HFFc6 (cell line): Measurements from ENCODE around the gene LIMS1. TPM values are rescaled to one million over a fixed set of nuclear protein-coding genes. Genes with fewer than 3 reads are reported as not detected.
"Not testable (repeated sequence)": the region's sequence is repeated elsewhere in the genome, so short reads cannot be mapped to it uniquely, and the experiment has no call there.

Experiments
- DNase-seq: peaks from one replicate; pipeline ENCODE4 v3.0.0-alpha.2; 2018
- H3K27ac Mint-ChIP-seq: 2 replicates; pipeline ENCODE4 v1.8.0; 2020; ENCODE audit warnings: mild to moderate bottlenecking, mixed read lengths
- H3K27me3 Mint-ChIP-seq: 2 replicates; pipeline ENCODE4 v1.8.0; 2021; ENCODE audit warnings: mild to moderate bottlenecking, moderate library complexity, mixed read lengths; ENCODE audit not compliant: insufficient read depth
- H3K36me3 Mint-ChIP-seq: 2 replicates; pipeline ENCODE4 v1.8.0; 2021; ENCODE audit warnings: low read depth, mixed read lengths
- H3K4me1 Mint-ChIP-seq: 2 replicates; pipeline ENCODE4 v1.8.0; 2020; ENCODE audit warnings: low read depth, mixed read lengths
- H3K4me3 Mint-ChIP-seq: 2 replicates; pipeline ENCODE4 v1.8.0; 2020; ENCODE audit warnings: mild to moderate bottlenecking, moderate library complexity, mixed read lengths
- H3K9me3 Mint-ChIP-seq: 2 replicates; pipeline ENCODE4 v1.8.0; 2020; ENCODE audit warnings: mild to moderate bottlenecking, mixed read lengths
- total RNA-seq, 6 experiments: library from RNA; stranded (reverse); fragmentation: NEBNext Ultra II Directional; extraction: Animal tissue kit (Norgen Biotek cat#: 25700); gene quantifications; 2 replicates in 1 of 6; 3 replicates in 5 of 6; pipeline ENCODE4 v1.2.3, GENCODE V29; 2021
- TF ChIP-seq, protein P1 (sequence below): fragments of 200-600 bp; sonication (generic); IDR thresholded peaks from 2 replicates; pipeline ENCODE4 v1.5.0; 2021; ENCODE audit warnings: antibody characterized with exemption, mild to moderate bottlenecking

Gene LIMS1
- total RNA-seq, 6 experiments from 2014 or later: 57.0 to 58.7 (median 57.8) TPM

DNA sequence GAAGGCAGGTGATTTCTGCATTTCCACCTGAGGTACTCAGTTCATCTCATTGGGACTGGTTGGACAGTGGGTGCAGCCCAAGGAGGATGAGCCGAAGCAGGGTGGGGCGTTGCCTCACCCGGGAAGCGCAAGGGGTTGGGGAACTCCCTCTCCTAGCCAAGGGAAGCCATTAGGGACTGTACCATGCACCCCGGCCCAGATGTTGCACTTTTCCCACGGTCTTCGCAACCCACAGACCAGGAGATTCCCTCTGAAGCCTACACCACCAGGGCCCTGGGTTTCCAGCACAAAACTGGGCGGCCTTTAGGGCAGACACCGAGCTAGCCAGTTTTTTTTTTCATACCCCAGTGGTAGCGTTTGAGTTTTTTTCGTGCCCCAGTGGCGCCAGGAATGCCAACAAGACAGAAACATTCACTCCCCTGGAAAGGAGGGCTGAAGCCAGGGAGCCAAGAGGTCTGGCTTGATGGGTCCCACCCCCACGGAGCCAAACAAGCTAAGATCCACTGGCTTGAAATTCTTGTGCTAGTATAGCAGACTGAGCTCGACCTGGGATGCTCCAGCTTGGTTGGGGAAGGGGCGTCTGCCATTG is 109.1 kb downstream of the LIMS1 start:
- TF ChIP-seq, protein P1, sequence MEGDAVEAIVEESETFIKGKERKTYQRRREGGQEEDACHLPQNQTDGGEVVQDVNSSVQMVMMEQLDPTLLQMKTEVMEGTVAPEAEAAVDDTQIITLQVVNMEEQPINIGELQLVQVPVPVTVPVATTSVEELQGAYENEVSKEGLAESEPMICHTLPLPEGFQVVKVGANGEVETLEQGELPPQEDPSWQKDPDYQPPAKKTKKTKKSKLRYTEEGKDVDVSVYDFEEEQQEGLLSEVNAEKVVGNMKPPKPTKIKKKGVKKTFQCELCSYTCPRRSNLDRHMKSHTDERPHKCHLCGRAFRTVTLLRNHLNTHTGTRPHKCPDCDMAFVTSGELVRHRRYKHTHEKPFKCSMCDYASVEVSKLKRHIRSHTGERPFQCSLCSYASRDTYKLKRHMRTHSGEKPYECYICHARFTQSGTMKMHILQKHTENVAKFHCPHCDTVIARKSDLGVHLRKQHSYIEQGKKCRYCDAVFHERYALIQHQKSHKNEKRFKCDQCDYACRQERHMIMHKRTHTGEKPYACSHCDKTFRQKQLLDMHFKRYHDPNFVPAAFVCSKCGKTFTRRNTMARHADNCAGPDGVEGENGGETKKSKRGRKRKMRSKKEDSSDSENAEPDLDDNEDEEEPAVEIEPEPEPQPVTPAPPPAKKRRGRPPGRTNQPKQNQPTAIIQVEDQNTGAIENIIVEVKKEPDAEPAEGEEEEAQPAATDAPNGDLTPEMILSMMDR: no peak
- DNase-seq: no peak
- Mint-ChIP-seq H3K27ac (no peak overlapping the region), H3K36me3 (peaks cover 37% of the 10 kb centered on the region), H3K27me3 (no peaks in the 10 kb centered on the region; the same call in 1 of the 2 replicates), H3K4me3 (no peak overlapping the region), H3K9me3 (peaks cover 33% of the 10 kb centered on the region), H3K4me1 (peaks cover 64% of the 10 kb centered on the region)

DNA sequence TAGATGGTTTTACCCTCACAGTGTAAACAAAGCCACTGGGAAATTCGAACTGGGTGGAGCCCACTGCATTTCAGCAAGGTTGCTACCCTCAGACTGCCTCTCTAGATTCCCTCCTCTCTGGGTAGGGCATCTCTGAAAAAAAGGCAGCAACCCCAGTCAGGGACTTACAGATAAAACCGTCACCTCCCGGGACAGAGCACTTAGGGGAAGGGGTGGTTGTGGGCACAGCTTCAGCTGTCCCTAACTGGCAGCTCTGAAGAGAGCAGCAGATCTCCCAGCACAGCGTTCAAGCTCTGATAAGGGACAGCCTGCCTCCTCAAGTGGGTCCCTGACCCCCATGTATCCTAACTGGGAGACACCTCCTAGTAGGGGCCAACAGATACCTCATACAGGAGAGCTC is 109.6 kb downstream of the LIMS1 start:
- not testable (repeated sequence) for H3K27ac Mint-ChIP-seq, H3K27me3 Mint-ChIP-seq, H3K4me3 Mint-ChIP-seq, DNase-seq
- peaks cover 68% of the 10 kb centered on the region for H3K4me1 Mint-ChIP-seq
- peaks cover 38% of the 10 kb centered on the region for H3K36me3 Mint-ChIP-seq
- H3K9me3 Mint-ChIP-seq: peaks cover 34% of the 10 kb centered on the region

GRCh38 chr2:108644446-108644845 is 110.2 kb downstream of the LIMS1 start:
- Mint-ChIP-seq H3K36me3 (peaks cover 38% of the 10 kb centered on the region), H3K4me1 (peaks cover 68% of the 10 kb centered on the region), H3K9me3 (peaks cover 40% of the 10 kb centered on the region)
- H3K27ac Mint-ChIP-seq, DNase-seq, H3K27me3 Mint-ChIP-seq, H3K4me3 Mint-ChIP-seq: not testable (repeated sequence)

GRCh38 chr2:108648796-108649195 is 114.5 kb downstream of the LIMS1 start:
- peak; percentile 52 for DNase-seq
- Mint-ChIP-seq H3K4me3 (peak overlapping the region; percentile 34; the same call in 1 of the 2 replicates), H3K4me1 (peaks cover 61% of the 10 kb centered on the region), H3K36me3 (peaks cover 38% of the 10 kb centered on the region), H3K9me3 (peaks cover 42% of the 10 kb centered on the region), H3K27ac (peak overlapping the region; percentile 77)
- not testable (repeated sequence) for H3K27me3 Mint-ChIP-seq

GRCh38 chr2:108650465-108650864 is 116.2 kb downstream of the LIMS1 start:
- peaks cover 27% of the 10 kb centered on the region for H3K36me3 Mint-ChIP-seq
- peaks cover 35% of the 10 kb centered on the region for H3K9me3 Mint-ChIP-seq
- DNase-seq, H3K27me3 Mint-ChIP-seq, H3K4me3 Mint-ChIP-seq: not testable (repeated sequence)
- H3K4me1 Mint-ChIP-seq: peaks cover 73% of the 10 kb centered on the region
- H3K27ac Mint-ChIP-seq: peak overlapping the region; percentile 48; the same call in 1 of the 2 replicates

GRCh38 chr2:108651468-108651867 is 117.2 kb downstream of the LIMS1 start:
- Mint-ChIP-seq H3K36me3 (peaks cover 17% of the 10 kb centered on the region), H3K4me1 (peaks cover 66% of the 10 kb centered on the region), H3K27ac (peak overlapping the region; percentile 44; the same call in 1 of the 2 replicates), H3K9me3 (peaks cover 25% of the 10 kb centered on the region)
- H3K27me3 Mint-ChIP-seq, H3K4me3 Mint-ChIP-seq, DNase-seq: not testable (repeated sequence)

DNA sequence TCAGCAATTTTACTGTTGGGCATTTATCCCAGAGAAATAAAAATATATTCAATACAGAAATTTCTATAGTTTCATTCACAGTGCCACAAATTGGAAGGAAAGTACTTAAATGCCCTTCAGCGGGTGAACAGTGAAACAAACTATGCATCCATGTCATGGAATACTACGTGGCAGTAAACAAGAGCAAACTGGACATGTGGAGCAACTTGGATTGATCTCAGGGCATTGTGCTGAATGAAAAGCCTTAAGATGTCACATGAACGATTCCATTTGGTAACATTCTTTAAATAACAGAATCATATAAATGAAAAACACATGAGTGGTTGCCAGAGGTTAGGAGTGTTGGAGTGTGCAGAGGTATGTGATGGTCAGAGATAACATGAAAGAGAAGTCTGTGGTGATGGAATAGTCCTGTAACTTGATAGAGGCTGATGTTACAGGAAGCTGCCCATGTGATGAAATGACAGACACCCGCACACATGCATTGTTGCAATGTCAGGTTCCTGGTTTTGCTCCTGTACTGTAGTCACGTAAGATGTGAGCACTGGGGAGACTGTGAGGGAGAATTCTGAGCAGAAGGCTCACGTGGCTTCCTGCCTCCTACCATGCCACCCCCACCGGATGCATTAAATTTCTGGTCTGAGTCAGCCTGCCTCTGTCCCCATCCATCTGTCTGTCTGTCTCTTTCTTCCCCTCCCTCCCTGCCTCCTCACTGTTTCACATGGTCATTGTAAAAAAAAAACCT is 118.1 kb downstream of the LIMS1 start:
- DNase-seq: peak; percentile 91

GRCh38 chr2:108653425-108653824 is 119.2 kb downstream of the LIMS1 start:
- DNase-seq, H3K27me3 Mint-ChIP-seq, H3K36me3 Mint-ChIP-seq, H3K4me3 Mint-ChIP-seq, H3K9me3 Mint-ChIP-seq: not testable (repeated sequence)
- Mint-ChIP-seq H3K4me1 (peaks cover 52% of the 10 kb centered on the region), H3K27ac (peak overlapping the region; percentile 92)

More for the DNA sequence above, 118.1 kb downstream of the LIMS1 start:
- H3K27me3 Mint-ChIP-seq: not testable (repeated sequence)
- peaks cover 60% of the 10 kb centered on the region for H3K4me1 Mint-ChIP-seq
- peaks cover 18% of the 10 kb centered on the region; the same call in 1 of the 2 replicates for H3K9me3 Mint-ChIP-seq
- H3K27ac Mint-ChIP-seq: peak overlapping the region; percentile 93
- H3K4me3 Mint-ChIP-seq: peak overlapping the region; percentile 61
- peaks cover 11% of the 10 kb centered on the region for H3K36me3 Mint-ChIP-seq

GRCh38 chr2:108653849-108654248 is 119.6 kb downstream of the LIMS1 start:
- Mint-ChIP-seq H3K4me3 (peak overlapping the region; percentile 73), H3K27ac (peak overlapping the region; percentile 92), H3K4me1 (peaks cover 48% of the 10 kb centered on the region)
- H3K36me3 Mint-ChIP-seq, DNase-seq, H3K9me3 Mint-ChIP-seq, H3K27me3 Mint-ChIP-seq: not testable (repeated sequence)

GRCh38 chr2:108654521-108655125 is 120.4 kb downstream of the LIMS1 start:
- Mint-ChIP-seq H3K27ac (peak overlapping the region; percentile 96), H3K4me3 (peak overlapping the region; percentile 85), H3K4me1 (peaks cover 41% of the 10 kb centered on the region)

GRCh38 chr2:108655270-108655669 is 121.0 kb downstream of the LIMS1 start:
- not testable (repeated sequence) for H3K36me3 Mint-ChIP-seq, H3K4me3 Mint-ChIP-seq, H3K27me3 Mint-ChIP-seq, H3K27ac Mint-ChIP-seq, DNase-seq, H3K9me3 Mint-ChIP-seq
- H3K4me1 Mint-ChIP-seq: peaks cover 40% of the 10 kb centered on the region

More at GRCh38 chr2:108654521-108655125, 120.4 kb downstream of the LIMS1 start:
- not testable (repeated sequence) for H3K9me3 Mint-ChIP-seq, H3K27me3 Mint-ChIP-seq, H3K36me3 Mint-ChIP-seq
- peak; percentile 80 for DNase-seq

GRCh38 chr2:108656282-108656681 is 122.0 kb downstream of the LIMS1 start:
- not testable (repeated sequence) for H3K9me3 Mint-ChIP-seq, H3K36me3 Mint-ChIP-seq, H3K27me3 Mint-ChIP-seq, DNase-seq
- peaks cover 35% of the 10 kb centered on the region for H3K4me1 Mint-ChIP-seq
- peak overlapping the region; percentile 24; the same call in 1 of the 2 replicates for H3K27ac Mint-ChIP-seq
- peak overlapping the region; percentile 22; the same call in 1 of the 2 replicates for H3K4me3 Mint-ChIP-seq
